AG08396 (cell line): ENCODE measurements around the gene MVD.

ENCODE experiments used
- DNase-seq: peaks from one replicate; pipeline ENCODE4 v3.0.0; 2012; ENCODE audit warnings: low spot score, mixed read lengths

MVD gene

GRCh38 chr16:88655733-88656281 is 7.1 kb downstream of the MVD start:
- DNase-seq: no peak

GRCh38 chr16:88655053-88655732 is 7.7 kb downstream of the MVD start:
- DNase-seq: no peak

- DNase-seq: no peak
Measured at GRCh38 chr16:88654363-88655052, 8.4 kb downstream of the MVD start.

DNA sequence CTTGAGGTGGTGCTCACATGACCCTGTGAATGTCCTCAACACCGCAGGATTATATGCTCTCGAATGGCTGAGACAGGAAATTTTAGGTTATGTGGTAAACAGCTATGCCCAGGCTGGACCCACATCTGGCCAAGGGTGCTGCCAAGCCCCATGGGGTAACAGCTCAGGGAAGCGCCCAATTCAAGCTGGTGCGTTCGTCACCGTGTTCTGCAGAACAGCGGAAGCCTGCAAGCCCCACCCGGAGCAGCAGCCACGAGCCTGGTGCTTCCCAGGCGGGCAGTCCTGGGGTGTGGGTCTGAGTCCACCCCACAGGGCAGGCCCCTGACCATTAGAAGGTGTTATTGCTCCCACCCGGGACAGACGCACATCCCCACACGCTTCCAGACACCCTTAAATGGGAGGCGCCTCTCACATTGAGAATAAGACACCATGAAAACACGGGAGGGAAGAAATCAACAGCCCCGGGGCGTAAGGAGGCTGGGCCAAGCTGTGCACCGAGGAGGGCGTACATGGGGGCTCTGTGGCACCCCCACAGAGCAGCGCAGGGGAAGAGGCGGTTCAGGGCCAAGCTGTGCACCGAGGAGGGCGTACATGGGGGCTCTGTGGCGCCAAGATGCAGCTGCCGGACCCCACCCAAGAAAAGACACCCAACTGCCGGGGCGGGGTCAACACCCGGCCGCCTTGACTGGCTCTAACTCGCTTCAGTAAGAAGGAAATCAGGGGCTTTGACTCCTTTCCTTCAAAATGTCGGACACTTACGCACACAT is 9.1 kb downstream of the MVD start:
- no peak for DNase-seq

- DNase-seq: no peak
Measured at GRCh38 chr16:88653101-88653500, 9.8 kb downstream of the MVD start.

DNA sequence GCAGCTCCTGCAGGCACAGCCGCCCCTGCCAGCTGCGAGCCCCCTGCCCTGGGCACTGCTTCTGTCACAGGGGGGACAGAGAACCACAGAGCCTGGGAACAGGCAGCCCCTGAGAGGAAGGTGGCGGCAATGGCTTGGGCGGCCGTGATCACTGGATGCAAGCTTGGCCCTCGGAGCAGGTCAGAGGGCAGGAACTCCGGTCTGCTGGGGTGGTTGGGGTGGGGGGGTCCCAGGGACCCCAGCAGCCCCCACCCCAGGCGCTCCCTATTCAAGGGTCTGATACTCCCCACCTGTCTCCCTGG is 10.2 kb downstream of the MVD start:
- no peak for DNase-seq

GRCh38 chr16:88651989-88652761 is 10.7 kb downstream of the MVD start:
- no peak for DNase-seq

- no peak for DNase-seq
Measured at GRCh38 chr16:88651276-88651988, 11.5 kb downstream of the MVD start.

DNA sequence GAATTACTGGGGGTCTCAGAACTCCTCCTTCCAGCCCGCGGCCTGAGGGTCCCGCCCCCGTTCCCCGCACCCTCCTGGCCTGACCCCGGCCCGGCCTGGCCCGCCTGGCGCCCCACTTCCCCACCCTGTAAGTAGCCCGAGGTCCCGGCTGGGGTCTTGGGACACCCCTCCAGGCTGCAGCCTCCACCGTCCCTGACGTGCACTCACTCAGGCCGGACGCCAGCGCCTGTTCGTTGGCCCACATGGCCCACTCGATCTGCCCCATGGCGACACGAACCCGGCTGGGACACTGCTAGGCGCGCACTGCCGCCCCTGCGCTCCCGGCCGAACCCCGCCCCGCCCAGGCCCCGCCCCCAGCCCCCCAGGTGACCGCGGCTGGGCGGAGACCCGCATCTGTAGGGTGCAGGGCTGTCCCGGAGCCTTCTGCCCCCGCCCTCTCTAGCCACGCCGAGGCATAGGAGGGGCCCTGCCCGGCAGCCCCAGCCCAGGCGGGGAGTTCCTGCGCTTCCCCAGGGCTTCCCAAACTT is 12.1 kb downstream of the MVD start, which contains the start of gene CYBA:
TSS of gene CYBA (minus strand) at position 305 of the 527 bp plus-strand sequence. CDS start at position 265, 40 bp downstream.
- DNase-seq: peak; percentile 85

GRCh38 chr16:88649924-88650748 is 12.8 kb downstream of the MVD start:
- peak; percentile 64 for DNase-seq

GRCh38 chr16:88649195-88649923 is 13.5 kb downstream of the MVD start:
- no peak for DNase-seq

DNA sequence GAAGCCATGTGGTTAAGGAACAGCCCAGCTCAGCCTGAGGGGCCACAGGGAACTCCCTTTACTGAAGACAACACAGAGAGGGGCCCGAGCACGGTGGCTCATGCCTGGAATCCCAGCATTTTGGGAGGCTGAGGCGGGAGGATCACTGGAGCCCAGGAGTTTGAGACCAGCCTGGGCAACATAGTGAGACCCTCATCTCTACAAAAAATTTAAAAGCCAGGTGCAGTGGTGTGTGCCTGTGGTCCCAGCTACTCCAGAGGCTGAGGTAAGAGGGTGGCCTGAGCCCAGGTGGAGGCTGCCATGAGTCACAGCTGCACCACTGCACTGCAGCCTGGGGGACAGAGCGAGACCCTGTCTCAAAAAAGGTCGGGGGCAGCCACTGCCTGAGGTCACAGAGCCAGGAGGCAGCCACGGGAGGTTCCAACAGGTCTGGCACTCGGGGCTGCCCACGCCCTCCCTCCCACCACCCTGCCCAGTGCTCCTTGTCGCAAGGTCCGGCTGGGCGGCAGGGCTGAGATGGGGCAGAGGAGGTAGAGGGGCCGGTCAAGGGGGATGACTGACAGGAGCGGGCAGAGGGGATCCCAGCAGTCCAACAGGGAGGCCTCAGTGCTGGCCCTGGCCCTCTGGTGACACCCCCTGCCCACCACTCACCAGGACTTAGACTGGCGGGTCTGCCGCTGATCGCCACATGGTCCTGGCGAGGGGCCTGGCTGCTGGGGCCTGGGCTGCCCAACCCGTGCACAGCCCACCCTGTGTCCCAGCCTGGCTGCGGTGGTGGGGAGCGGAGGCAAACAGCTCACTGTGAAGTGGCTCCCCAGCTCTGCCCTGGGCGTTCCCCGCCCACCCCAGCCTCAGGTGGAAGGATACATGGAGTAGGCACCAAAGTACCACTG is 15.5 kb downstream of the MVD start:
- no peak for DNase-seq

DNA sequence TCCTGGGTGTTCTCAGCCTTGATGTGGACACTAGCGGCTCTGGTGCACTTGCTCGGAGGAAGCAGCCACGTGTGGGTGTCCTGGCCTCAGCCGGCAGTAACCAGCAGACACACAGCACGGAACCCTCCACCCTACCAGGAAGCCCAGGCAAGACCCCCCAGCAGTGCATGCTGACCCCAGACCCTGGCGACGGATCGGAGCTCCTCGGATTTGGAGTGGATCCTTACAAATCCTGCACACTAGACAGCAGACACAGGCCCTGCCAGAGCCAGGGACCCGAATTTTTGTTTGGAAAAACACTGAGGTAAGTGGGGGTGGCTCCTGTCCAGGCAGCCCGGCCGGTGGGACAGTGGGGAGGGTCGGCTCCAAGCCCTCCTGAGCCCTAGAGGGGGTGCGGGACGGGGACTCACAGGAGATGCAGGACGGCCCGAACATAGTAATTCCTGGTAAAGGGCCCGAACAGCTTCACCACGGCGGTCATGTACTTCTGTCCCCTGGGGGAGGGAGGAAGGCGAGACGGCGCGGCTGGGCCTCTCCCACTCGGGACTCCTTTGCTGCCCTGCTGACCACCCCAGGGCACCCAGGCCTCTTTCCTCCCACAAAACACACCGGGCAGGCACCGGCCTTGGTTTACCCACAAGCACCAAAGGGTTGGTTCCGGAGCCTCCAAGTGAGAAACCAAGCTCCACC is 16.4 kb downstream of the MVD start:
- no peak for DNase-seq

DNA sequence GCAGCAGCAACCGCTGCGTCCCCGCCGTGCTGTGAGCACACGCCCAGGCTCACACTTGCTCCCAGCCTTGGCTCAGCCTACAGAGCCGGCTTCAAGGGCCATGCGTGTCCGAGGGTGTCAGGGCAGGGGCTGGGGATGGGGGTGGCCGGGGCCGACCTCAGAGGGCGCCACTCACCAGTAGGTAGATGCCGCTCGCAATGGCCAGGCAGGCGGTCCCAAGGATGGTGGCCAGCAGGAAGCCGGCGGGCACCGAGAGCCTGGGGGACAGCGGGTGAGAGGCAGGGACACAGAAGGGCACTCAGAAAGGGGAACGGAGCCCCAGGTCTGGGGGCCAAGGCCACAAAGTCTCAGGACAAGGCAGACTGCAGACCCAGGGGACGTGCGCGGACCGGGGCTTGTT is 16.9 kb downstream of the MVD start:
- DNase-seq: no peak

DNA sequence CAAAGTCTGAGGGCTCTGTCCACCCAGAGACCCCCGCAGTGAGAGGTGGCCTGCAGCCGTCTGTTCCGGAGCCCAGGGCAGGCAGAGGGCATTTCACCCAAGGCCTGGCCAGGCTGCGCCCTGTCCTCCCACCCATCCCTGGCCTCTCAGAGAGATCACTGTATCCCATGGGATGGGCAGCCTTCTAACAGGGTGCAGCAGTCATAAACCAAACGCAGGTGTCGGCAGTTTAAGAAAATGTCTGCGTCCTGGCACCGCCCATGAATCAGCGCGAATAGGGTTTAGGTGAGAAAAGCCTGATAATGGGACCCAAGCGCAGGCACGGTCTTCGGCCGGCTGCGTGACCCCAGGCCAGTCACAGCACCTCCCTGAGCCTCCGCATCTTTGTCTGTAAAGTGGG is 17.4 kb downstream of the MVD start:
- DNase-seq: no peak

DNA sequence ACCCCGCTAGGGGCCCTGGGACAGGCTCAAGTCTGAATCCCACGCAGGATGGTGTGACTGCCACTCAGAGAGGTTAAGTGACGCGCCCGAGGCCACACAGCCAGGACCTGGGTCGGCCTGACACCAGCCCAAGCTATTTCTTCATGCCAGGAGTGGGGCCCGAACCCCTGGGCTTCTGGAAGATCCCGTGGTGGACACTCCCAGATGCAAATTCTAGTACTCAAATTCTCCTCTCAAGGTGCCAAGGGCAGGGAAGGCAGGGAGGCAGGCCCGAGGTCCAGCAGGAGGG is 19.3 kb downstream of the MVD start:
- no peak for DNase-seq

DNA sequence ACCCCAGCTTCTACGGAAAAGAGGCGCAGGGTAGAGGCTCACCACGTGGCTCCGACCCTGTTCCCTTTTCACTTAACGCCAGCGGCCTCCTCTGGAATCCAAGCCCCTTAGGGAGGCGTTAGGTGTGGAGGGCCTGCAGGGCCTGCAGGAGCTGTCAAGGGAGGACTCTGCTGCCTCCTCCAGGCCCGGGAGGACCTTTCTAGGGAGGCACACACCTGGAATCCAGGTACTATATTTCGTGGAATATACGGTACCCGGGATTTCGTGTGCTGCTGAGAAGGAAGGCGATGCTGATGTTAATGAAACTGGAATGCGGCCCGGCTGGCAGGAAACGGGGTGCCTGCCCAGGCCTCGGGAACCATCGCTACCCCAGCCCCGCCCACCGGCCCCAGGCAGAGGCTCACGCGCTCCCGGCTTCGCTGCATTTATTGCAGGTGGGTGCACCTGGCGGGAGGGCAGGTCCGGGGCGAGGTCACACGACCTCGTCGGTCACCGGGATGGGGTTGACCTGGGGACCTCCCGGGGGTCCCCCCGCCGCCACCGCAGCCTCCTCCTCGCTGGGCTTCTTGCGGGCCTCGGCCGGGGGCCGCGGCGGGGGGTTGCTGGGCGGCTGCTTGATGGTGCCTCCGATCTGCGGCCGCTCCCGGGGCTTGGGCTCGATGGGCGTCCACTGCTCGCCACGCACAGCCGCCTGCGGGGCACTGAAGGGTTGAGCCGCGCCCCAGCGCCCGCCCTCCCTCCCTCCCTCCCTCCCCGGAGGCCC is 19.8 kb downstream of the MVD start:
- no peak for DNase-seq
